GM23338 (cell line): ENCODE measurements around the gene IL22.

Experiments used
- CREB1 ChIP-seq: fragments of 250-450 bp; sonication (Bioruptor Pico); IDR thresholded peaks from 2 replicates; pipeline ENCODE4 v1.5.0; 2020; ENCODE audit warnings: low read depth, mild to moderate bottlenecking, moderate library complexity
- EZH2 ChIP-seq: fragments of 200-600 bp; sonication (generic); IDR thresholded peaks from one replicate; pipeline ENCODE4 v1.8.0; 2017; ENCODE audit warnings: antibody characterized with exemption, mild to moderate bottlenecking, low read depth; ENCODE audit not compliant: unreplicated experiment
- EZH2phosphoT487 ChIP-seq: fragments of 200-600 bp; sonication (generic); IDR thresholded peaks from one replicate; pipeline ENCODE4 v1.8.1; 2018; ENCODE audit warnings: antibody characterized with exemption; ENCODE audit not compliant: unreplicated experiment
- JUNB ChIP-seq: IDR thresholded peaks from one replicate; pipeline ENCODE4 v1.6.1; 2016; ENCODE audit warnings: antibody characterized with exemption; ENCODE audit not compliant: unreplicated experiment
- POLR2AphosphoS5 ChIP-seq: IDR thresholded peaks from 2 replicates; pipeline ENCODE4 v1.6.1; 2016; ENCODE audit warnings: antibody characterized with exemption, low read depth
- ZNF114 ChIP-seq: fragments of 250-450 bp; sonication (Bioruptor Pico); IDR thresholded peaks from 2 replicates; pipeline ENCODE4 v1.5.0; 2020; ENCODE audit warnings: mild to moderate bottlenecking, moderate library complexity
- TF ChIP-seq, protein P1 (sequence below): IDR thresholded peaks from one replicate; pipeline ENCODE4 v1.6.1; 2018; ENCODE audit warnings: antibody characterized with exemption; ENCODE audit not compliant: unreplicated experiment
- TF ChIP-seq, protein P2 (sequence below), 2 experiments: fragments of 200-600 bp in 1 of 2; sonication (generic) in 1 of 2; conservative IDR thresholded peaks; 2 replicates each; pipeline versions ENCODE4 v1.5.1 to v1.6.1; 2016 to 2017; ENCODE audit warnings: antibody characterized with exemption in 2 of 2, low read depth in 2 of 2, mild to moderate bottlenecking in 2 of 2, moderate library complexity in 1 of 2
- TF ChIP-seq, protein P3 (sequence below): IDR thresholded peaks from 2 replicates; pipeline ENCODE4 v1.6.1; 2016; ENCODE audit warnings: antibody characterized with exemption

DNA sequence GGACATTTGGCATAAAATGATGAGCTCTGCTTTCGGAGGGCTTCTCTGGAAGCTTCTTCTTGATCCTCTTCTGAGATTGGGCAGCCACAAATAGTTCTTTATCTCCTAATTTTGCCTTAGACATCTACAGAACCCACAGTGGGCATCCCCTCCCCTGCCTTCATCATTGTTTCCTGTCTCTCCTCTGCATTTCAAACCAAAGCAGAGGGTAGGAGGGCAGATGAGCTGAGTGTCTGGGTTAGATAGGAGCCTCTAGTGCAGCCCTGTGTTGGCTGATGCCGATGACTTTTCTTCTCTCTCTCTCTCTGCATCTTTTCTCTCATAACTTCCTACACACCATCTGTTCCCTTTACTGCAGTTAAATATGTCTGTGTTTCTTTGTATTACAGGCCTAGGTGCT, 19.3 kb downstream of the IL22 start:
- TF ChIP-seq, protein P1, sequence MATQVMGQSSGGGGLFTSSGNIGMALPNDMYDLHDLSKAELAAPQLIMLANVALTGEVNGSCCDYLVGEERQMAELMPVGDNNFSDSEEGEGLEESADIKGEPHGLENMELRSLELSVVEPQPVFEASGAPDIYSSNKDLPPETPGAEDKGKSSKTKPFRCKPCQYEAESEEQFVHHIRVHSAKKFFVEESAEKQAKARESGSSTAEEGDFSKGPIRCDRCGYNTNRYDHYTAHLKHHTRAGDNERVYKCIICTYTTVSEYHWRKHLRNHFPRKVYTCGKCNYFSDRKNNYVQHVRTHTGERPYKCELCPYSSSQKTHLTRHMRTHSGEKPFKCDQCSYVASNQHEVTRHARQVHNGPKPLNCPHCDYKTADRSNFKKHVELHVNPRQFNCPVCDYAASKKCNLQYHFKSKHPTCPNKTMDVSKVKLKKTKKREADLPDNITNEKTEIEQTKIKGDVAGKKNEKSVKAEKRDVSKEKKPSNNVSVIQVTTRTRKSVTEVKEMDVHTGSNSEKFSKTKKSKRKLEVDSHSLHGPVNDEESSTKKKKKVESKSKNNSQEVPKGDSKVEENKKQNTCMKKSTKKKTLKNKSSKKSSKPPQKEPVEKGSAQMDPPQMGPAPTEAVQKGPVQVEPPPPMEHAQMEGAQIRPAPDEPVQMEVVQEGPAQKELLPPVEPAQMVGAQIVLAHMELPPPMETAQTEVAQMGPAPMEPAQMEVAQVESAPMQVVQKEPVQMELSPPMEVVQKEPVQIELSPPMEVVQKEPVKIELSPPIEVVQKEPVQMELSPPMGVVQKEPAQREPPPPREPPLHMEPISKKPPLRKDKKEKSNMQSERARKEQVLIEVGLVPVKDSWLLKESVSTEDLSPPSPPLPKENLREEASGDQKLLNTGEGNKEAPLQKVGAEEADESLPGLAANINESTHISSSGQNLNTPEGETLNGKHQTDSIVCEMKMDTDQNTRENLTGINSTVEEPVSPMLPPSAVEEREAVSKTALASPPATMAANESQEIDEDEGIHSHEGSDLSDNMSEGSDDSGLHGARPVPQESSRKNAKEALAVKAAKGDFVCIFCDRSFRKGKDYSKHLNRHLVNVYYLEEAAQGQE: no peak
- TF ChIP-seq, protein P2, sequence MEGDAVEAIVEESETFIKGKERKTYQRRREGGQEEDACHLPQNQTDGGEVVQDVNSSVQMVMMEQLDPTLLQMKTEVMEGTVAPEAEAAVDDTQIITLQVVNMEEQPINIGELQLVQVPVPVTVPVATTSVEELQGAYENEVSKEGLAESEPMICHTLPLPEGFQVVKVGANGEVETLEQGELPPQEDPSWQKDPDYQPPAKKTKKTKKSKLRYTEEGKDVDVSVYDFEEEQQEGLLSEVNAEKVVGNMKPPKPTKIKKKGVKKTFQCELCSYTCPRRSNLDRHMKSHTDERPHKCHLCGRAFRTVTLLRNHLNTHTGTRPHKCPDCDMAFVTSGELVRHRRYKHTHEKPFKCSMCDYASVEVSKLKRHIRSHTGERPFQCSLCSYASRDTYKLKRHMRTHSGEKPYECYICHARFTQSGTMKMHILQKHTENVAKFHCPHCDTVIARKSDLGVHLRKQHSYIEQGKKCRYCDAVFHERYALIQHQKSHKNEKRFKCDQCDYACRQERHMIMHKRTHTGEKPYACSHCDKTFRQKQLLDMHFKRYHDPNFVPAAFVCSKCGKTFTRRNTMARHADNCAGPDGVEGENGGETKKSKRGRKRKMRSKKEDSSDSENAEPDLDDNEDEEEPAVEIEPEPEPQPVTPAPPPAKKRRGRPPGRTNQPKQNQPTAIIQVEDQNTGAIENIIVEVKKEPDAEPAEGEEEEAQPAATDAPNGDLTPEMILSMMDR (conservative IDR thresholded peaks at IDR 0.05; ENCODE audit: low read depth in 2 of 2): no peak
- TF ChIP-seq, protein P3, sequence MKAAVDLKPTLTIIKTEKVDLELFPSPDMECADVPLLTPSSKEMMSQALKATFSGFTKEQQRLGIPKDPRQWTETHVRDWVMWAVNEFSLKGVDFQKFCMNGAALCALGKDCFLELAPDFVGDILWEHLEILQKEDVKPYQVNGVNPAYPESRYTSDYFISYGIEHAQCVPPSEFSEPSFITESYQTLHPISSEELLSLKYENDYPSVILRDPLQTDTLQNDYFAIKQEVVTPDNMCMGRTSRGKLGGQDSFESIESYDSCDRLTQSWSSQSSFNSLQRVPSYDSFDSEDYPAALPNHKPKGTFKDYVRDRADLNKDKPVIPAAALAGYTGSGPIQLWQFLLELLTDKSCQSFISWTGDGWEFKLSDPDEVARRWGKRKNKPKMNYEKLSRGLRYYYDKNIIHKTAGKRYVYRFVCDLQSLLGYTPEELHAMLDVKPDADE: no peak
- no peak for TF ChIP-seq EZH2
- no peak for TF ChIP-seq EZH2phosphoT487
- no peak for TF ChIP-seq CREB1
- no peak for TF ChIP-seq POLR2AphosphoS5
- TF ChIP-seq JUNB: no peak
- no peak for TF ChIP-seq ZNF114 (CRISPR knock-in tag)
